HCT116 (cell line): ENCODE results near the gene GRIP1. TPM values are rescaled to one million over a fixed set of nuclear protein-coding genes. Genes with fewer than 3 reads are reported as not detected.

Source experiments
- ATAC-seq: fragments of 200-7000 bp; cut with Tn5 transposase; 2 replicates; pipeline ENCODE4 v1.9.1; 2020; ENCODE audit warnings: mild to moderate bottlenecking, moderate library complexity
- BruUV-seq: library from RNA; stranded (reverse); fragments of 400-500 nt; replicated peaks from 2 replicates; lab custom pipeline; 2021; lab: Mats Ljungman, UMichigan
- CTCF ChIA-PET: fragments of 300-600 bp; sonication (Branson Sonifier 250); formaldehyde crosslinking; loops from one replicate; lab custom pipeline; 2021; ENCODE audit warnings: antibody characterized with exemption; lab: Charles Lee
- POLR2A ChIA-PET: fragments of 300-600, 350-600 bp; sonication (Branson Sonifier 250); formaldehyde crosslinking; loops from one replicate; lab custom pipeline; 2021; ENCODE audit warnings: antibody characterized with exemption; lab: Charles Lee
- RAD21 ChIA-PET, 2 experiments: fragments of 300-600 bp; sonication (Branson Sonifier 250); formaldehyde crosslinking; loops; one replicate each; lab custom pipeline; 2023; ENCODE audit warnings: low total read pairs in 2 of 2; ENCODE audit not compliant: uncharacterized antibody in 2 of 2, unreplicated experiment in 2 of 2, low non-redundant PET in 1 of 2; lab: Charles Lee
- DNase-seq: peaks from one replicate; pipeline ENCODE4 v3.0.0-alpha.2; 2010; ENCODE audit warnings: low read depth, low spot score
- H2AFZ ChIP-seq: fragments of 200-600 bp; shearing (Covaris generic), sonication (generic); 2 replicates; pipeline ENCODE4 v1.6.1; 2017; ENCODE audit warnings: low read depth, mixed run types, mixed read lengths, antibody characterized with exemption, low read length; ENCODE audit not compliant: poor library complexity, severe bottlenecking
- H3K27ac ChIP-seq: 2 replicates; pipeline ENCODE4 v1.5.1; 2012; ENCODE audit warnings: low read depth, low read length
- H3K27me3 ChIP-seq: fragments of 200-600 bp; sonication (generic); 2 replicates; pipeline ENCODE4 v1.6.1; 2016; ENCODE audit warnings: mixed run types, low read length, mixed read lengths; ENCODE audit not compliant: insufficient read depth
- H3K36me3 ChIP-seq, 2 experiments: fragments of 200-500 bp in 1 of 2; fragments of 200-600 bp in 1 of 2; sonication (Bioruptor generic) in 1 of 2; sonication (generic) in 1 of 2; 2 replicates each; pipeline versions ENCODE4 v1.5.1 to v1.6.1; 2014 to 2016; ENCODE audit warnings: low read length in 2 of 2, inconsistent platforms in 1 of 2, mixed read lengths in 1 of 2, mixed run types in 1 of 2; ENCODE audit not compliant: insufficient read depth in 2 of 2, control insufficient read depth in 1 of 2
- H3K4me1 ChIP-seq, 2 experiments: fragments of 200-600 bp in 1 of 2; sonication (generic) in 1 of 2; 2 replicates each; pipeline versions ENCODE4 v1.5.1 to v1.6.1; 2012 to 2017; ENCODE audit warnings: low read length in 2 of 2, inconsistent platforms in 1 of 2, mild to moderate bottlenecking in 1 of 2, mixed read lengths in 1 of 2, mixed run types in 1 of 2, moderate library complexity in 1 of 2; ENCODE audit not compliant: insufficient read depth in 2 of 2, control insufficient read depth in 1 of 2
- H3K4me2 ChIP-seq: fragments of 200-600 bp; sonication (generic); 2 replicates; pipeline ENCODE4 v1.6.1; 2017; ENCODE audit warnings: mixed run types, low read length, mixed read lengths
- H3K4me3 ChIP-seq, 2 experiments: fragments of 200-600 bp in 1 of 2; sonication (generic) in 1 of 2; replicated peaks in 1 of 2; 2 replicates each; pipeline ENCODE4 v1.5.1; 2011 to 2016; ENCODE audit warnings: low read length in 2 of 2, control low read depth in 1 of 2, low read depth in 1 of 2, mild to moderate bottlenecking in 1 of 2, mixed read lengths in 1 of 2, mixed run types in 1 of 2
- H3K79me2 ChIP-seq: fragments of 200-600 bp; sonication (generic); 2 replicates; pipeline ENCODE4 v1.6.1; 2017; ENCODE audit warnings: mild to moderate bottlenecking, mixed run types, low read length, moderate library complexity, mixed read lengths; ENCODE audit not compliant: insufficient read depth
- H3K9ac ChIP-seq: fragments of 200-600 bp; sonication (generic); 2 replicates; pipeline ENCODE4 v1.6.1; 2016; ENCODE audit warnings: low read length, mixed read lengths
- H3K9me2 ChIP-seq: fragments of 200-600 bp; sonication (generic), shearing (Covaris generic); 2 replicates; pipeline ENCODE4 v1.6.1; 2017; ENCODE audit warnings: mixed run types, mild to moderate bottlenecking, moderate library complexity; ENCODE audit not compliant: insufficient read depth
- H3K9me3 ChIP-seq, 2 experiments: fragments of 200-500 bp in 1 of 2; fragments of 200-600 bp in 1 of 2; sonication (Bioruptor generic) in 1 of 2; sonication (generic) in 1 of 2; 2 replicates each; pipeline ENCODE4 v1.6.1; 2014 to 2017; ENCODE audit warnings: low read length in 2 of 2, mixed read lengths in 2 of 2, inconsistent platforms in 1 of 2, low read depth in 1 of 2, mild to moderate bottlenecking in 1 of 2, mixed run types in 1 of 2, moderate library complexity in 1 of 2; ENCODE audit not compliant: control insufficient read depth in 1 of 2, insufficient read depth in 1 of 2
- H4K20me1 ChIP-seq: fragments of 200-600 bp; sonication (generic), shearing (Covaris generic); 2 replicates; pipeline ENCODE4 v1.6.1; 2017; ENCODE audit warnings: mixed run types, mild to moderate bottlenecking, moderate library complexity; ENCODE audit not compliant: insufficient read depth
- ATF3 ChIP-seq: IDR thresholded peaks from 2 replicates; pipeline ENCODE4 v1.6.1; 2012
- CBX3 ChIP-seq: IDR thresholded peaks from 2 replicates; pipeline ENCODE4 v1.6.1; 2012; ENCODE audit warnings: low read depth
- EGR1 ChIP-seq: IDR thresholded peaks from 2 replicates; pipeline ENCODE4 v1.6.1; 2012; ENCODE audit warnings: low read depth
- FOSL1 ChIP-seq: IDR thresholded peaks from 2 replicates; pipeline ENCODE4 v1.6.1; 2012; ENCODE audit warnings: low read depth
- JUND ChIP-seq: IDR thresholded peaks from 2 replicates; pipeline ENCODE4 v1.6.1; 2012
- MAX ChIP-seq: IDR thresholded peaks from 2 replicates; pipeline ENCODE4 v1.6.1; 2012
- RAD21 ChIP-seq: IDR thresholded peaks from 2 replicates; pipeline ENCODE4 v1.6.1; 2012; ENCODE audit warnings: low read depth, mild to moderate bottlenecking
- REST ChIP-seq: IDR thresholded peaks from 2 replicates; pipeline ENCODE4 v1.6.1; 2012; ENCODE audit warnings: low read depth
- SIN3A ChIP-seq: IDR thresholded peaks from 2 replicates; pipeline ENCODE4 v1.6.1; 2012; ENCODE audit warnings: low read depth
- ZBTB33 ChIP-seq: IDR thresholded peaks from 2 replicates; pipeline ENCODE4 v1.6.1; 2011; ENCODE audit warnings: mild to moderate bottlenecking, low read length, moderate library complexity; ENCODE audit not compliant: insufficient replicate concordance; ENCODE audit errors: extremely low read depth
- intact Hi-C: fragments of 100-400 bp; cut with micrococcal nuclease; formaldehyde crosslinking; loops from 2 replicates; pipeline ENCODE4 v1.10.0; 2022
- total RNA-seq: library from RNA; stranded (reverse); gene quantifications from one replicate; pipeline ENCODE4 v1.2.1, GENCODE V29; 2021; ENCODE audit not compliant: unreplicated experiment

GRIP1 gene
- total RNA-seq, 1 experiment from 2014 or later, result not detected

GRCh38 chr12:66550626-66551025, 128.2 kb downstream of the GRIP1 start:
- H3K27ac ChIP-seq, result no peak overlapping the region
- no peak overlapping the region for H3K4me2 ChIP-seq
- ATAC-seq, result no peak
- ChIA-PET CTCF (no interaction called here), RAD21 (no interaction called here), POLR2A (no interaction called here)
- intact Hi-C loops, result no loop called here
- H4K20me1 ChIP-seq, result no peaks in the 10 kb centered on the region
- H3K9me2 ChIP-seq, result no peaks in the 10 kb centered on the region
- BruUV-seq, result no TSS peak
- peaks cover 11% of the 10 kb centered on the region for H3K27me3 ChIP-seq
- no peaks in the 10 kb centered on the region for H3K4me1 ChIP-seq
- H2AFZ ChIP-seq, result no peak overlapping the region
- H3K9me3 ChIP-seq, result no peaks in the 10 kb centered on the region
- no peaks in the 10 kb centered on the region for H3K79me2 ChIP-seq
- no peak for TF ChIP-seq EGR1
- no peak for TF ChIP-seq REST
- TF ChIP-seq ZBTB33, result no peak
- TF ChIP-seq MAX, result no peak
- no peak for TF ChIP-seq CBX3
- no peak for TF ChIP-seq JUND
- TF ChIP-seq SIN3A, result no peak
- no peak for TF ChIP-seq RAD21
- no peak for TF ChIP-seq ATF3
- no peak for TF ChIP-seq FOSL1
- DNase-seq, result no peak
- no peaks in the 10 kb centered on the region for H3K36me3 ChIP-seq
- no peak overlapping the region for H3K9ac ChIP-seq
- H3K4me3 ChIP-seq, result no peak overlapping the region
